RPMI7951 (cell line): Measurements from ENCODE around the gene TMEM164. TPM values are rescaled to one million over a fixed set of nuclear protein-coding genes. Genes with fewer than 3 reads are reported as not detected.
"Not testable (repeated sequence)": the region's sequence is repeated elsewhere in the genome, so short reads cannot be mapped to it uniquely, and the experiment has no call there.

ENCODE experiments used
- DNase-seq: peaks from one replicate; pipeline ENCODE4 v3.0.0-alpha.2; 2012; ENCODE audit warnings: low read depth
- total RNA-seq: library from RNA; depleted of rRNA; stranded (reverse); fragments of >200 nt; shearing (Covaris generic); gene quantifications from 2 replicates; pipeline ENCODE4 v1.2.3, GENCODE V29; 2014; rRNA removed

The TMEM164 gene
- total RNA-seq, result 8.0 and 8.3 TPM in 2 replicates

GRCh38 chrX:110002300-110003166, at the start of gene TMEM164:
Gene TMEM164 (plus strand): TSS chrX:110003114. CDS start chrX:110003775, 661 bp downstream.
- DNase-seq, result peak; percentile 74

DNA sequence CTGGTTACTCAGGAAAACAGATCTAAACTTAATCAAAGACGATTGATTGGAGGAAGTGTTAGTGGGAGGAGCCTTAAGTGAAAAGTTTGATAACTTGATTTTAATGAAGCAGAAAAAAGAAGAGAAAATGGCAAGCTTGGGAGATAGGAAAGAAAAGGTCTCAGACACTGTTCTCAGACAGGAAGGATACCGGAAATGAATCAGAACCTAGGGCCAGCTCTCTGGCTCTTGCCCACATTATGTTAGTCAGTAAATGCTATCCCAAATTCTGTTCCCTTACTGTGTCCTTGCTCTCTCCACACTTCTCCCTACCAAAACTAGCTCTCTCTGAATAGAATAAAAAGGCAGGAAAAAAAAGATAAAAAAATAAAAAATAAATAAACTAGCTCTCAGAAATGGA, 48.6 kb upstream of the TMEM164 start:
- DNase-seq, result no peak

GRCh38 chrX:109954955-109955354, 48.0 kb upstream of the TMEM164 start:
- DNase-seq, result no peak

DNA sequence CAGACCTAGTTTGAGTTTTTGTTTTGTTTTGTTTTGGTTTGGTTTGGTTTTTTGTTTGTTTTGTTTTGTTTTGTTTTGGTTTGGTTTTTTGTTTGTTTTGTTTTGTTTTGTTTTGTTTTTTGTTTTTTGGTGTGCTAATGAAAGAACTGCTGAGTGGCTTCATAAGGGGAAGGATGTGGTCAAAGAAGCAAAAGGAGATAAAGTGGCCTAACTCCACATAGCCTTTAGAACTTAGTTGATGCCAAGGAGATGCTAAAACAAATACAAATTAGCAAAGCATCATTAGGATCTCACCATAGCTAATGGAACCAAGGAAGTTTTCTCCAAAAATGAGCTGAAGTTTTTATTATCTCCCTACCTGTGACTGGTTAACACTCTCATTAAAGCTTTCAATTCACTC, 44.6 kb upstream of the TMEM164 start:
- no peak for DNase-seq

DNA sequence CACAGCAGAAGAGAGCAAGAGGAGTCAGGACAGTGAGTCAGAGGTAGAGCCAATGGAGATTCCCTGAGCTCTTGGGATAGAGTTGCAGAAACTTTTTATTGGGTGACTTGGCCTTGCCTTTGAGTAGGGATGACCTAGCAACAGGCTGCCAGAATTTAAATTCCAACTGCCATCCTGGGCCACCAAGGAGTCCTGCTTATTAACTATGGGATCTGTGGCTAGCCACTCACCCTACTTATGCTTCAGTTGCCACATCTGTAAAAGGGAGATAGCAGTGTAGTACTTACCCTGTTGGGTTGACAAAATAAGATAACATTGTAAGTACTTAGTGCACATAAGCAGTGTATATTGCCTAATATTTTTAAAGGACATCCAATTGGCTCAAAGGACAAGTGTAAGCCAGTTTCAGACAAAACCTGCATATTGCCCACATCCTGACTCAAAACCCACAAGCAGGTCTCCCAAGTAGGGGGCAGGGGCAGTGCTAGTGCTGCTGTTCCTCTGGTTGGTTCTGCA, 43.5 kb upstream of the TMEM164 start:
- peak; percentile 23 for DNase-seq

DNA sequence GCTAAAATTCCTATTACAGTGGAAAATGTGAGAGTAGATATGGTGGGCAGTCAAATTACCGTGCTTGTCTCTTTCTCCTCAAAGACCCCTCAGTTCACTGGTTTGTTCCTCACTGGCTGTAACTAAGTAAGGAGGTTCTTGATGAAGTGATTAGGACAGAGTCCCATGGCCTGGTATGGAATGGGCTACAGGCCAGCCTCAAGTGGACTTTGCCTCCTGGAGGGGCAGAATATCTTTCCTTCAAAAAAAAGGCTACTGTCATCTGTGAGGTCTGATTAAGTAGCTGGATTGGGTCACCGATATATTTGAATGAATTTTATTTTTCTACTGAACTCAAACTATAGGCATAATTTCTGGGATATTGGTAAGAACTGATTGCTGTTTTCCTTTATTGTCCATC, 38.5 kb upstream of the TMEM164 start:
- DNase-seq, result no peak

DNA sequence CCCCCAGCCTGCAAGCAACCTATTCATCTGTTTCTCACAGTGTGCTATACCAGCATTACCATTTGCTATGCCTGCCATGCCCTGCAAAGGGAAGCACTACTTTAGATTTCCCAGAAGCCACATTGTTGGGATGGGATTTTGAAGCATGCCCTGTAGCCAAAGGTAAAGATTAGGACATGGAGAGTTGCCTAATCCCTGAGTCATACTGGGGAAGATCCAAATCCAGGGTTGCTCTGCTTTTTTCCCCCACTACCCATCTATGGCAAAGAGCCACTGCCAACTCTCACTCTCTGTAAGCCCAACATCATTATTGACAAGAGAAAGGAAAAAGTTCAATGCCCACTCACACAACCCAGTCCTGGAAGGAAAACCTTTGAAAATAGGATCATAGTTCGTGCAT, 36.7 kb upstream of the TMEM164 start:
- DNase-seq, result peak; percentile 25

GRCh38 chrX:109967156-109967555, 35.8 kb upstream of the TMEM164 start:
- DNase-seq, result no peak

- not testable (repeated sequence) for DNase-seq
Observed at GRCh38 chrX:109970841-109971240, 32.1 kb upstream of the TMEM164 start.

DNA sequence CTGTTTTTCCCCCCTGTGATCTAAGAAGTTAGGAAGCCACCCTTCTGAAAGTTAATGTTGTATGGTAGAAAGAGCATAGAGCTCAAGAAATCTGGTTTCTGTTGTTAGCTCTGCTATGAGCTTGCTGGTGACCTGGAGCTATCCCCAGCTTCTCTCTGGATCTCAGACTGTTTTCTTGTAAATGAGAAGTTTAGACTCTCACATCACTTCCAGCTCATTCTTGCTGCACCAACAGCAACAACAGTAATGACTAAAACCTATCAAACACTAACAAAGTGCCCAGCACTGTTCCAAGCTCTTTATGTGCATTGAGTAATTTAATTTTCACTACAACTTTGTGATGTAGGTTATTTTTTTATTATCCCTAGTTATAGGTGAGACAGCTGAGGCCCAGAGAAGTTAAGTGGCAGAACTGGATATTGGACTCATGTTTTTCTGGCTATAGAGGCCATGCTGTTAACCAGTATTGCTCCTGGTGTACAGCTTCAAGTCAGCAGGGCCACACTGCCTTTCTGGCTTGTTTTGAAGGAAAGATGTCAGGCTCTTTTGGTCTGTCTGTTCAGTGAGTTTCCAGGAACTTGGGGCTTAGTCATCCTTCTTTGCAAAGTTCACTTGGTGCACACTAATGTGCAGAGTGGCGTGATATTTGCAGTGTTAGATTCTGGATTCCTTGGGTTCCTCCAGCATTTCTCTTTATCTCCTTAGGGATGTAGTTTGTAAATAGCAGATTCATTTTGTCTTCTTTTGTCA, 27.8 kb upstream of the TMEM164 start:
- no peak for DNase-seq

- not testable (repeated sequence) for DNase-seq
Observed at GRCh38 chrX:109985210-109985609, 17.7 kb upstream of the TMEM164 start.

GRCh38 chrX:109987884-109988283, 15.0 kb upstream of the TMEM164 start:
- DNase-seq, result no peak

- DNase-seq, result no peak
Observed at GRCh38 chrX:109990582-109991276, 12.2 kb upstream of the TMEM164 start.

- DNase-seq, result no peak
Observed at GRCh38 chrX:109992203-109992602, 10.7 kb upstream of the TMEM164 start.

DNA sequence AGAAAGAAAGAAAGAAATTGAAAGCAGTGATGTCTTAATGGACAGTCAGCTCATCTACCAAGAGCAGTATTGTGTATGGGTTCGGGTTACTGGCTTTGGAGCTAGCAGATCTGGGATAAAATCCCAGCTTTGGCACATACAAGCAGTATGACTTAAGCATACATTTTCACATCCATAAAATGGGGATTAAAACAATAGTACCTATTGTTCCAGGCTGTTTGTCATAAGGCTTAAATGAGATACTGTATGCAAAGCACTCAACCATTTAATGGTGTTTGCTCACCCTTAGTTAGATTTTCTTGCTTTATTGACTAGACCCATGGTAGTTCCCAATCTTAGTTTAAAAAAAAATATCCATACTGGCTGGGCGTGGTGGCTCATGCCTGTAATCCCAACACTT, 7.8 kb upstream of the TMEM164 start:
- DNase-seq, result no peak

DNA sequence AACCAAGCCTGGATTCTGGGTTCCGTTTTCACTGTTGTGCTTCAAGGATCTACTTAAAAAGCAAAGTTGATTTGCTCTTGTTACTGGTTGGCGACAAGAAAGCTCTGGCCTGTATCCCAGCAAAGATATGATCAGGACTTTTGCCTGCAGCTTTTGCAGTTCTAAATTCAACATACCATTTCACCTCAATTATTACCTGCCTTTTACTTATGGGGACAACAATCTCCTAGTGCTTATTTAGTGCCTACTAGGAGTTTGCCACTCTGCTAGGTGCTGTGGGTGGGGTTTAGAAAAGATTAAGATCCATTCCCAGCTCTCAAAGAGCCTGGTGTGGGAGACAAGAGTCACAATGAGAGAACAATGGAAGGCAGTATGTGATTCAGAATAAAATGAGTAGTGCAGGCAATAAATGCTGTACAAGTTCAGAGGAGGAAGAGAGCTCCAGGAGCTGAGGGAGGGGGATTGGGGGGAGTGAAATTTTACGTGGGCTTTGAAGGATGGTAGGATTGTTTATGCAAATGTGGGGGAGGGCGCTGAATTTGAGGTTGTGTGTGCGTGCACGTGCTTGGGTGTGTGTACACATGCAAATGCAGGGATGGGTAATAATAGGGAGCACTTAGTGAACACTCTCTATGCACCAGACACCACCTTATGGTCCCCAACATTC, 5.0 kb upstream of the TMEM164 start:
- DNase-seq, result no peak

DNA sequence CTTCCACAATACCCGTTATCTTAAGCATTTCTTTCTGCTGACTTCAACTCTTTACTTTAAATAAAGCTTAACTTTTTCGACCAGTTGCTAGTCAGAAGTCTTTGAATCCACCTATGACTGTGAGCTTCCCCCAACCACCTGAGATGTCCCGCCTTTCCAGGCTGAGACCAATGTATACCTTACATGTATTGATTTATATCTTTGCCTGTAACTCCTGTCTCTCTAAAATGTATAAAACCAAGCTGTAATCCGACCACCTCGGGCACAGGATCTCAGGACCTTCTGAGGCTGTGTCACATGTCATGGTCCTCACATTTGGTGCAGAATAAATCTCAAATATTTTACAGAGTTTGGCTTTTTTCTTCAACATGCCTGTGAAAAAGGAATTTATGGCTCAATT, 2.9 kb upstream of the TMEM164 start:
- DNase-seq, result no peak

DNA sequence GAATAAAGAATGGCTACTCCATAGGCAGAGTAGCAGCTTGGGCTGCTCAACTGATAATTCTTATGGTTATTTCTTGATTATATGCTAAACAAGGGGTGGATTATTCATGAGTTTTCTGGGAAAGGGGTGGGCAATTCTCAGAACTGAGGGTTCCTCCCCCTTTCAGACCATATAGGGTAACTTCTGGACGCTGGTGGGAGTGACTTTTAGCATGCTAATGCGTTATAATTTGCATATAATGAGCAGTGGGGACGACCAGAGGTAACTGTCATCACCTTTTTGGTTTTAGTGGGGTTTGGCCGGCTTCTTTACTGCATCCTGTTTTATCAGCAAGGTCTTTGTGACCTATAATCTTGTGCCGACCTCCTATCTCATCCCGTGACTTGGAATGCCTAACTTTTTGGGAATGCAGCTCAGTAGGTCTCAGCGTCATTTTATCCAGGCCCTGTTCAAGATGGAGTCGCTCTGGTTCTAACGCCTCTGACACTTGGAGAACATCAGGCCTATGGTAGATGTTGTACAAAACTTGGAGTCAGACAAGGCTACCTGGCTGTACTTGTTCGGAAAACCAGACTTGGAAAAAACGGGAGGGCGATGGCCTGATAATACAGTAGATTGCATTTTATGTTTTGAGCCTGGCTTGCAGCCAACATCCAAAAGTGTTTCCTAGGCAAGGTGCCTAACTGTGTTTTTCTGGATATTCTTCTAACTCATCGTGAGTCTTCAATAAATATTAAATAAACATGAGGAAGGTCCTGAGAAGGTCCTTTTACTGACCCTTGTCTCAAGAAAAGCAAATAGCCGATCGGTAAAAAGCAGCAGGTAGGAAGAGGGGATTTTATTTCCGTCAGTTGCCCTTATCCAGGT, 1.8 kb upstream of the TMEM164 start:
- DNase-seq, result no peak

GRCh38 chrX:110001740-110002299, 1.1 kb upstream of the TMEM164 start:
- DNase-seq, result no peak
